Posterior vena cava (tissue), 2 donors: ENCODE measurements around the gene EDN3. TPM values are rescaled to one million over a fixed set of nuclear protein-coding genes. Genes with fewer than 3 reads are reported as not detected.

Experiments used
- DNase-seq: peaks from one replicate; pipeline ENCODE4 v3.0.0-alpha.2; 2020; ENCODE audit warnings: low spot score
- intact Hi-C, 2 donors: fragments of 100-400 bp; cut with DNase I; formaldehyde crosslinking; loops; one replicate each; pipeline versions ENCODE4 v1.14.1 to v1.14.2; 2022 to 2023
- total RNA-seq, 2 donors: library from RNA; stranded (reverse); fragmentation: NEBNext Ultra II Directional; extraction: Animal tissue kit (Norgen Biotek cat#: 25700); gene quantifications; one replicate each; pipeline ENCODE4 v1.2.1, GENCODE V29; 2021
- donor health status: DM: yes; HTN: yes; CAD: no.
- donor health status: DM: yes; HTN: yes; CAD: no.

Gene EDN3
- total RNA-seq, 2 donors from 2014 or later = not detected

DNA sequence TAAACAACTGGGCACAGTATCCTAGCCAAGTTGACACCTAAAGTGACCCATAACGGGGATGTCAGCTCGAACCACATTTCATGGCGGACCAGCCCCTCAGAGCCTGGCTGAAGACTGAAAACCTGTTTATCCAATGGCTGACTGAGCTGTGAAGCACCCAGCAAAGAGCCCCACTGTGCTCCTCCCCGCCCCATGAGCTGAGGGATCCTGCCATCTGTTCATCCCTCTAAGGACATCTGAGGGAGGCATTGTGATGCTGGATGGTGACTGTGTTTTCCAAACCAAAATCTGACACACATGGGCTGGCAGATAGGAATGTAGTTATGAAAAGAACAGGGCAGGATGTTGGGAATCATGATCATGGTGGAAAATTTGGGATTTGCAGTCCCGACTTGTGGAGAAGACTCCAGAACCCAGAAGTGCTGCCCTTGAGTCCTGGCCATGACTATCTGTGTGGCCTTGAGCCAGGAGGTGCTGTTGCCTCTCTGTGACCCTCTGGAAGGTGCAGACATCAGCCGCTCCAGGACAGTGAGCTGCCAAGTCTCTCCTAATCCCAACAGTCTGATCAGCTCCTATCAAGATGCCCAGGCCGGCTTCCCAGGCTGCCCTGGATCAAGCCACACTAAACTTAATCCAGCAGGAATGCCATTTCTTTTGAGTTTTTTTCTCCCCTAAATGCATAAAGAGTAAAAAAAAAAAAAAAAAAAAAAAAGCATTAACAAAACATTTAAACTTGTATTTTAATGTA lies 5.7 kb downstream of the EDN3 start:
- intact Hi-C loops = no loop called here

DNA sequence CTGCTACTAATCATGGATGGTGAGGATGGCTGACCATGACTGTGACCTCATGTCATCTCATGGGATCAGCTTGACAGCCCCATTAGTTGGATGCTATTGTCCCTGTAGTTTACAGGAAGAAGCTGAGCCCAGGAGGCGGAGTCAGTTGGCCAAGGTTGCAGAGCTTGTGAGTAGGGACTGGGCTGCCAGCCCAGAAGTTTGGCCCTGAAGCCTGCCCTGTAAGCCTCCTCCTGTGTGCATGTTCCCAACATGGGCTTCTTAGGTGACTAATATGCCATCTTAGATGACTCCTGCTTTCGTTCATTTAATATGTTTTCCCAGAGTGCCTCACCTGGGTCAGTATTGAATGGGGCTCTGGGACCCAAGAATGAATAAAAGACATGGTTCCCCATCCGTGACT lies 6.9 kb downstream of the EDN3 start:
- no peak for DNase-seq
- intact Hi-C loops = no loop called here

More for the DNA sequence above, 5.7 kb downstream of the EDN3 start:
- no peak for DNase-seq

DNA sequence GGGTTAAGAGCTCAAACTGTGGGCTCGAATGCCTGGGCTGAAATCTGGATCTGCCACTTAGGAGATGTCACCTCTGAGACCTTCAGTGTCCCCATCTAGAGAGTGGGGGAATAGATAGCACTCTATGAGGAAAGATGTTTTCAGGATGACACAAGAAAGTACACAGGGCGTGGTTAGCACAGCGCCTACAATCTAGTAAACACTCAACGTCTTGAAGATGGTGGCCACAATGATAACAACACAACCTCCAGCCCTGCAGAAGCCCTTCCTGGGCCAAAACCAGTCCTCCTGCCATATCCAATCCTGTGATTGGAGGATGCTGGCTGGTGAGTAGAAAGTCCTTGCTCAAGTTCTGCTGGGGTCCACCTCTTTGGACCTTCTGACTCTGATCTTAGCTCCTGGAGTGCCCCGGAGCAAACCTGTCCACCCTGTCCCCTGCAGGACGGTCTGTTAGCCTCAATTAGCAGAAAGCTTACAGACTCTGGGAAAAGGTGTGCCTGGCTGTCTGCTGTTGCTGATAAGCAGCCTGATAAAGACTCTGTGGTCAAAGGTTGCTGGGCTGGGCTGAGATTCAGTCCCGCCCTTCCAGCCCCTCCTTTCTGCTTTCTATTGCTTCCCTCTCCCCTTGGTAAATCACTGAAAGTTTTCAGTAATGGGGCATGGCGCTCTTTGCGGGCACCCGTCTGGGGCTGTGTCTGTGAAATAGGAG lies 8.2 kb downstream of the EDN3 start:
- intact Hi-C loops = no loop called here
- DNase-seq = no peak

DNA sequence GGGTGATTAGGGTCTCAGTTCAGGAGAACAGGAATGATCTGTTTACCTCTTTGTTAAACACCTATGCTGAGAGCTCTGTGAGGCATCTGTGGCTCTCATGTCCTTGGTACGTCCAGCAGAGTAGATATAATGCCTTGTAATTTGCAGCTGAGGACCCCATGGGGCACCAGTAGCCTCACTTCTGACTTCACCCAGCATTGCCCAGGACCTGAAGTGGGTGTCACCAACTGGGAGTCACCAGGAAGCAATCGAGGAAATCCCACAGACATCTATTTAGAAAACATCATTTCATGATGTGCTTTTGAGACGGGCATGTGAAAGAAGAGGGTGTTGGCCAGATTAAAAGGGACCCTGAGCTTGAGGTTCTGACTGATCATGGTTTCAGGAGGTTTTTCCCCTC lies 8.8 kb downstream of the EDN3 start:
- intact Hi-C loops = no loop called here
- no peak for DNase-seq

DNA sequence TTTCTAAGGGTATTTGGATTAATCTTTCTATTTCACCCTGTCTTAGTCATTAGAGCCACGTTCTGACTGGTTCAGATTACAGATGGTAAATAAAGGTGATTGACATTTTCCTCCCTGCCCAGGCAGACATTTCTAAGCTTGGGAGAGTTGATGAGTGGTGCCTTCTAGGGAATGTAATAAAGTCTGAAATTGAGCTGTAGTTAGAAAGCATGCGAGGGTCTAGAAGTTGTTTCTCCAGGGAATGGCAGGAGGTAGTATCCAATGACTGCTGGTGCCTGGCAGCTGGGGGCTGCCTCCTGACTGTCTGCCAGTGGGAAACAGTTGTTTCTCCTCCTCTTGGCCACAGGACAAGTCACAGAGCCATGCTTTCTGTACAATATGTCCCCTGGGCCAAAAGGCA lies 14.6 kb downstream of the EDN3 start:
- no peak for DNase-seq
- intact Hi-C loops = no loop called here

DNA sequence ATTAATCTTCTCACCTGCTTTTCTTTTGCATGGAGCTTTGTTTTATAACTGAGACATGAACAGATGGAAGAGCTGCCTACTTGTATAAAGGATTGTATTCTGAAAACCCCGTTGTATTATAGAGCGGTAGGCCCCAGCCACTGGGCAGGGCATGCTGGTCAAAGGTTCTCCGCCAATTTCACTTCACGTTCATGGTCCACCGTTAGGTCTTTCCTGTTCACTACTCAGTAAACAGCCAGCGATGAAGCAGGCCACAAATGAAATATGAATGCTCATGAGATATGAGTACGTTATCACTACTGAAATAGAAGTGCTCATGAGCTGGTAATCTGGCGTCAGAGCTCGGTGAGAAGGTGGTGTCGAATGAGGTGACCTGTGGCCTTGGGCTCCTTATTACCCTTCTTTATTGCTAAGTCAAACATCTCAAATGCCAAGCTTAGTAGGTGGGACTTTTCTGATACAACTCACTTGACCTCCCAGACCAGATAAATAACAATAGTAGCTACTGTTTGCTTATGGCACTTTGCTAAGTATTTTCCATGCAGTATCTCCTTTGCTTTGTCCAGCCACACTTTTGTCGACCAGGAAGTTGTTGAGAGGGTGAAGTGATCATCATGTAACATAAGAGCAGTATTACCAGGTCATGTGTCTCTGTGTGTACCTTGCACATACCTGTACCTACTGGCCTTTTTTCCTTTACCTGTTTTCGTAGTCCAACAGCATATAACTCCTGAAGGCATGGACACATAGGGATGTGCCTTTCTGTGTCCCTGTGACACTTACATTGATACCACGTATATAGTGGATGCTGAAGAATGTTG lies 16.7 kb downstream of the EDN3 start:
- no peak for DNase-seq
- intact Hi-C loops = no loop called here

DNA sequence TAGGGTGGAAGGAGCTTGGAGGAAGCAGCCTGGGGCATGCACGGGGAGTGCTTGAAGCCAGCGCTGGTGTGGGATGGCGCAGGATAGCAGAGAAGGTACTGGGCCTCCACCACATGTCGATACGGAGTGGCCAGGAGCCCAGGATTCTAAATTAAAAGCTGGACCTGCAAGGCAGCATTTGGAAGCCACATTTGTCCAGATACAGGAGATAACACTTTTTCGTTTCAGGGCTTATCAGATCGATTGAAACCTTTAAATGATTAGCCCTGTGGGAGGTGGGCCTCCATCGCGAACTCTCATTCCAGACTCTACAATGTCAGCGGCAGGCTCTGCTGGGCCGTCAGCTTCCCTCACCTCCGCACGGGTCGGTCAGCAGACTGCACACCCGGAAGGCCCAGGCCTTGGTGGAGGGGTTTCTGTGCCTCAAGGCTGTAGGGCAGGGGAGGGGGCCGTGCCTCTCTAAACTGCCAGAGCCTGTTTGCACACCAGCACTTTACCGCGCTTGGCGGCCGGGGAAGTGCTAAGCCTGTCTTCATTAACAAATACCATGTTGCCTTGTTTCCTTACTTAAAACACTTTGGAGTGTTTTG lies 17.9 kb downstream of the EDN3 start:
- no peak for DNase-seq
- intact Hi-C loops = no loop called here

DNA sequence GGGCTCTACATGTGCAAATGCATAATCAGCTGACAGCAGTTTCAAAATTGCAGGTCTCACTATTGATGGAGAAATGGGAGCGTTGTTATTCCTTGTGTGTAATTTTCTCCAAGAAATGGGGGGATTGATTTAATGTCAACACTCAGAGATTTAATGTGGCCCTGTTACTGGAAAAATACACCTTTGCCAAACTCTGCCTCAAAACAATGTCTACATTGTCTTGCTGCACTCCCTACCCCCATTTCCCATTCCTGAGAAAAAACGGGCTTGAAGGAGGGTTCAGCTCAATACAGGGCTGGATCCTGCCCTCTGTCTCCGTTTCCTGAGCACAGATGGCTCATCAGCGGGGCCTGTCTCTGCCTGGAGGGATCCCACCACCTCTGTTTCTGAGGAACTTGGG lies 18.4 kb downstream of the EDN3 start:
- no peak for DNase-seq

DNA sequence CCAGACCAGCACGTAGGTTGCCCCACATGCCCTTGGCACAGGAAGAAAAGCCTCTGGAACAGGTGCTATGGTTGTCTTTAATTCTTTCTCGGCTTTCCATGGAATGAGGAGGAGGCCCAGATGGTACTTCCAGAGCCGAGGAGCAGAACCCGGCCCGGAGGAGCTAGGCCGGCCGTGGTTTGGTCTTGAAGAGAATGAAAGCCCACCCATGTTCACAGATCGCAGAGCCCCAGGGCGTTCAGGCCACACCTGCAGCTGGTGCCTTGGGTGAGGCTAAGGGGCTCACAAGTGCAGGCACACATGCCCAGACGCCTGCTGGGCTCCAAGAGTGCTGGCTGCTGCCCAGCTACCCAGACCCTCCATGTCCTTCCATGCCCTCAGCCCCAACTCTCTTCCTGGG lies 20.0 kb downstream of the EDN3 start:
- no peak for DNase-seq
- intact Hi-C loops = no loop called here

More for the DNA sequence above, 18.4 kb downstream of the EDN3 start:
- intact Hi-C loops = no loop called here

DNA sequence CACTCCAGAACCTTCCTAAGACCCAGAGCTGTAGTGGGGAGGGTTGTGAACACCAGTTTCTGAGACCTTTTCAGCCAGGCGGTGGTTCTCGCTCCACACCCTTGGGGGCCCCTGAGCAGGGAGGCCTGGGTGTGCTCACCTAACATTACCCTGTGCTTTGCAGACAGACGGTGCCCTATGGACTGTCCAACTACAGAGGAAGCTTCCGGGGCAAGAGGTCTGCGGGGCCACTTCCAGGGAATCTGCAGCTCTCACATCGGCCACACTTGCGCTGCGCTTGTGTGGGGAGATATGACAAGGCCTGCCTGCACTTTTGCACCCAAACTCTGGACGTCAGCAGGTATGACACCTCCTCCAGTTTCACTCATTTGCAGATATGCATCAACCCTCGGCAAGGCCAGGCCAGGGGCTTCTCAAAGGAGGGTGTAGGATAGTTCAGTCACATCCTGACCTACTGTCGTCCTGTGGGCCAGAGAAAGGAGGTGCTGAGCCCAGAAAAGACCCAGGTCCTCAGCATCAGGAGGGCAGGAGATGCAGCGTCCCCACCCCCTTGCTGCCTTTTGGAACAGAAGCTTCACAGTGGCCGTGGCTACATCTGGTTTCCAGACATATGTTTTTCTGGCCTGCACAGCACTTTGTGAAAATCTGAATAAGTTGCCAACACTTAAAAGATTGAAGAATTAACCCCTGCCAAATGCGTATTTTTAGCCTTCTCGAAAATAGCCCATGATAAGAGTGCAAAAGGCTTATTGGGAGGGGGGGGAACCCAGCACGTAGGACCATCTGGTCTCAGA lies 20.6 kb downstream of the EDN3 start:
- no peak for DNase-seq
- intact Hi-C loops = no loop called here

DNA sequence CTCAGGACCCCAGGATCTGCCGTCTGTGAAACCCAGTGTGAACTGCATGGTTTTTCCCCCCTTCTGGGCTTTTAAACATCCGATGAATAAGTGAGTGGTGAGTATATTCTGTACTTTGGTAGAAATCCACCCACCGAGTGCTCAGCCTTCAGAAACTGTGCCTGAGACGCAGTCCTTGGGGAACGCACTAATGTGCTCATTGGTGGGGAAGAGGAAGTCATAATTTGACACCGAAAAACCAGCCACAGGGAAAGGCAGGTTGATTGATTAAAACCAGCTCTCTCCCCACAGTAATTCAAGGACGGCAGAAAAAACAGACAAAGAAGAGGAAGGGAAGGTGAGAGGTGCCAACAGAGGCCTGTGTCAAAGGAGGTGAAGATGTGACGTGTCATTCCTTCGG lies 21.7 kb downstream of the EDN3 start:
- intact Hi-C loops = no loop called here
- no peak for DNase-seq

DNA sequence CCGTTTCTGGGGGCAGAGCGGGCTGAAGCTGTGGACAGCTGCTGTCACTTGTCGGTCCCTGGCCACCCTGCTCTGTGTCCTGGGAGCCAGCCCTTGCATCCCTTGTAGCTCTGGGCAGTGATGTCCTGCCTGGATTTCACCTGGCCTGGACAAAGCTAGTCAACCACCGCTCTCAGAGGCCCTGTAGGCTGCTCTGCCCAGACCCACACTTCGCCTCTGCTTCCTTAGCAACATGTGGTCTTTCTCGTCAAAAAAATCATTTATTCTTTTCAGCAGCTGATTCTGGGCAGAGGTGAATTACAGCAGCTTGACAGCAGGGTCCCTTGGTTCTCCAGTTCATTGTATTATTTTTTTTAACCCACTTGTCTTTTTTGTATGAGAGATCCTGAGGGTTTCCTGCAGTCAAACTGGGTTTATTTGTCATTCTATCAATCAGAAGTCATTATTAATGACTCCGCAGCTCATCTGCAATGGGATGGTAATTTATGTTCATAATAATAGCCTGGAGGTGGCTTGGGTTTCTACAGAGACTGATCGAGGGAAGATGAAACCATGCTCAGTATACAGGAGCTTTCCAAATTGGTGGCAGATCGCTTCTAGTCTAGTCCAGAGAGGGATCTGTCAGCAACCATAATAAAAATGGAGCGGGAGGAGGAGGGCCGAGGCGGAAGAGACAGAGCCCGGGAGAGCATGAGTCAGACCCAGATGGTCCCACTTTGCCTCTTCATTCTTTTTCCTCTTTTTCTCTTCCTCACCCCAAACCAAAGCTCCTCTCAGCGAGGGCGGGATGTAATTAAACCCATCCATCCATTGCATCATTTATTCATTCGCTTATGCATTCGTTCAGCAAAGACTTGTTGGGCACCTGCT lies 22.4 kb downstream of the EDN3 start:
- no peak for DNase-seq
- intact Hi-C loops = no loop called here

DNA sequence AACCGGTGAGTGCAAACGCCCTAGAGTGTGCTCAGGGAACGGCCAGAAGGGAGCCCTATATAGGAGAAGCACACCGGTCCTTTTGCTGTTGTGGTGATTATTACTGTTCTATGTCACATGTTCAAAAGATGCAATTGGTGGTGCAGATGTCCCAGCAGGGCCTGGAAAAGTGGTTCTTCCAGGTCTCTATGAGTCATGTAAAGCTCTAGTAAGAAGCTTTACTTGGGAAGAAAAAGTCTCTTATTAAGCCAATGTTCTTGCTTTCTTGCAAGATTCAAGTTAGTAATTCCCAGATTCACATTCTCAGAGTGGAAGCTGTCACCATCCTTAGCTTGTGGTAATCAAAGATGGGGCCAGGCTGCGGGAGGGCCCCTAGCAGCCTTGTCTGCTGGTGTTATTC lies 23.3 kb downstream of the EDN3 start:
- intact Hi-C loops = no loop called here
- DNase-seq = no peak

DNA sequence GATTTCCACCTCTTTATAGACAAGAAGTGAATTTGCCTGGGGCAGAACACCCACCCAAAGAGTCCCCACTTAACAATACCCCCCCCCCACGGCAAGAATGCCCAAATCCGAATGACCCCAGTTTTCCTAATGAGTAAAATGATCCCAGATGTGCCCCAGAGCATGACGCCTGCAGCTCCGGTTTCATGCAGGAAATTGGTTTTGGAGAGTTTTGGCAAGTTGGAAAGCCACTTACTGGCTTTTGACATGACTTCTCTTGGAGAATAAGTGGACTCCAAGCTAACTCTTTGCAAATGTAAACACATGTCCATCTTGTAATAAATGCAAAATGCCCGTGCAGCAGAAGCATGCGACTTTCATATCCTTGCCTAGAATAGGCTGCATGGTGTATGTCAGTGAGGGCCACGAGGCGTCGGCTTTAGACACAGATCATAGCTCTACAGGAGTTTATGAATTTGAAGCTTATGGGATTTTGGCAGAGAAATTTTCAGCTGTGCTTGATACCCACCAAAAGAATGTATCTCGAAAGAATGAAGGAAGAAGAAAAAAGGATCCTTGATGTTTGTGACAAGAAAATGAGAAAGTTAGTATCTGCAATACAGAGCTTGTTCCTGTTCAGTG lies 24.2 kb downstream of the EDN3 start:
- intact Hi-C loops = no loop called here
- DNase-seq = no peak

DNA sequence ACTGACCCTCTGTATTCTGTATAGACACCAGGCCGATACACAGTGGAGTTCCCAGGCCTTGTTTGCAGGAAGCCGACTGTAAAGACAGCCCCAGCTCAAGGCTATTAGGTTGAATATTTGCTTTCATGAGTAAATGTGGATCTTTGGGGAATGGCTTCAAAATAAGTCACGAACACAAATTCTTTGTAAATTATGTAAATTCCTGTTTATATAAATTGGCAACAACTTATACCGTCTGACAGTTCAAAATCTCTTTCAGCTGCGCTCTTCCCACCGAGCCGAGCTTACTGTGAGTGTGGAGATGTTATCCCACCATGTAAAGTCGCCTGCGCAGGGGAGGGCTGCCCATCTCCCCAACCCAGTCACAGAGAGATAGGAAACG lies 24.7 kb downstream of the EDN3 start:
- intact Hi-C loops = no loop called here
- no peak for DNase-seq

DNA sequence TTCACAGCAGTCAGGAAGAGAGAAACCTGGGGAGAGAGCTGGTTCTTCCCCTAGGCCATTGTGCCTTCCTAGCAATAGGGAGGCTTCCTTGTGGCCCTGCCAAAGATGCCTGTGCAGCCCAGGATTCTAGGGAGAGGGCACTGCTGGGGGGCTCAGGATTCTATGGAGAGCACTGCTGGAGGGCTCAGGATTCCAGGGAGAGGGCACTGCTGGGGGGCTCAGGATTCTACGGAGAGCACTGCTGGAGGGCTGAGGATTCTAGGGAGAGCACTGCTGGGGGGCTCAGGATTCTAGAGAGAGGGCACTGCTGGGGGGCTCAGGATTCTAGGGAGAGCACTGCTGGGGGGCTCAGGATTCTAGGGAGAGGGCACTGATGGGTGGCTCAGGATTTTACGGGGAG lies 25.8 kb downstream of the EDN3 start:
- DNase-seq = no peak

DNA sequence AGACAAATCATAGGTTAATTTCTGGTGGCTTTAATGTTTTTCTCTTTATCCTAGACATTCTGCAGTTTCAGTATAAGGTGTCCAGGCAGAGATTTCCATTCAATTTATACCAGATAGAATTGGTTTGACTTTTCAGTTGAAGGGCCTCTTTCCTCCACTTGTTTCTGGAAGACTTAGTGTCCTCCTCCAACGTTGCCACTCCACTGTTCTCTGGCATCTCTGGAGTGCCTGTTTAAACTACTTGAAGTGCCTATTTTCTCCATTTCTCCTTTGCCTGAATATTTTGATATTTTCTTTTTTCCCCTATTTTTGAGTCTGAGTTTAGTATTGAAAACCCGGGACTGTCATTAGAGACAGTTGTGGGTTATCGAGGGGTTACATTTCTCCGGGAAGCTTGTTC lies 27.7 kb downstream of the EDN3 start:
- DNase-seq = no peak
- intact Hi-C loops = no loop called here

More for the DNA sequence above, 25.8 kb downstream of the EDN3 start:
- intact Hi-C loops = no loop called here
